Activated CD8-positive, alpha-beta memory T cell treated with anti-CD3 and anti-CD28 coated beads for 1 hour (primary cell): ENCODE data around the gene CEBPZ.

Source experiments
- DNase-seq, 2 donors: peaks; one replicate each; pipeline ENCODE4 v3.0.0-alpha.2; 2020; ENCODE audit warnings: low read depth in 1 of 2; ENCODE audit errors: extremely low read depth in 1 of 2

The CEBPZ gene

DNA sequence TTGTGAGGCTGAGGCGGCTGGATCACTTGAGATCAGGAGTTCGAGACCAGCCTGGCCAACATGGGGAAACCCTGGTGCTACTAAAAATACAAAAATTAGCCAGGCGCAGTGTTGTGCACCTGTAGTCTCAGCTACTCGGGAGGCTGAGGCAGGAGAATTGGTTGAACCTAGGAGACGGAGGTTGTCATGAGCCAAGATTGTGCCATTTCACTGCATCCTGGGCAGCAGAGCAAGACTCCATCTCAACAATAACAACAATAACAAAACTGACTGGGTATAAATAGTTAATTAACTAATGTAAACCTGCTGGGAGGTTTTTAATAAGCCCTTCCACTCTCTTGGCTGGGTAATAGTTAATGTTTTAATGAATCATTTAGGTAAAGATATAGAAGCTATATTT is 50.8 kb downstream of the CEBPZ start:
- no peak for DNase-seq

DNA sequence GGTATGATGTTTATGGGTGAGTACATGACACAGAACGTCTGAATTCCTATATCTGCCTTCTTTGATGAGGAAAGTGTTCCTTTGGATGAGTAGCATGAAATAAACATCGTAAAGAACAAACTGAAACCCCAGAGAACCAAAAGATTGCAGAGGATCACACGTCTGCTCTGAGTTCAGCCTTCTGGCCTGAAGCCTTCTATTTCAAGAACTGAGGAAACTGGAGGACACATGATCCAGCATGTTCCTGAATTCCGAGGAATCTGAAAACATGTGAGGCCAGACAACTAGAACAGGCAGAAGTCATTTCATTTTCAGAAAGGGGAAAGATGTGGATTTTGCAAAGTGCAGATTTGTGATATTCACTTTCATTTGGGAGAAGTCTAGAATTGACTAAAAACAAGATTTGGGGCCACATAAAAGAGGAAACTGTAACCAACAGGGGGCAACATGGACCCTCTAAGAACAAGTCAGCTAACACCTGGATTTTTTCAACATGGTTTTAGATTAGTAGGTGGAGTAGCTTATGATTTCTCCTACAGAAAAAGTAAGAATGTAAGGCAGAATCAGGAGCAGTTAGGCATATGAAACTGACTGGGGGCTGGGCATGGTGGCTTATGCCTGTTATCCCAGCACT is 51.3 kb downstream of the CEBPZ start:
- no peak for DNase-seq

DNA sequence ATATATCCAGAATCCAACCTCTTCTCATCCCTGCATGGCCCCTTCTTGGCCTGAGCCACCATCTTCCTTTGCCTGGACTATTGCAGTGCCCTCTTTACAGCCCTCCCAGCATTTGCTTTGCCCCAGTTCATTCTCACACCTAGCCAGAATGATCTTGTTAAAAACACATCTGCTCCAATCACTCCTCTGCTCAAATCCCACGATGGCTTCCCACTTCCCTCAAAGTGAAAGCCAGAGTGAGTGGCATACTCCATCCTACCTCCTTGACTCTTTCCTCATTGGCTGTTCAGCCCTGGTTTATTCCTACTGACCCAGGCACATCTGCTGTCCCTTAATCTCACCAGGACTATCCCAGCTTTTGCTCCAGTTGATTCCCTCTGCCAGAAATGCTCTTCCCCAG is 57.7 kb downstream of the CEBPZ start:
- no peak for DNase-seq

DNA sequence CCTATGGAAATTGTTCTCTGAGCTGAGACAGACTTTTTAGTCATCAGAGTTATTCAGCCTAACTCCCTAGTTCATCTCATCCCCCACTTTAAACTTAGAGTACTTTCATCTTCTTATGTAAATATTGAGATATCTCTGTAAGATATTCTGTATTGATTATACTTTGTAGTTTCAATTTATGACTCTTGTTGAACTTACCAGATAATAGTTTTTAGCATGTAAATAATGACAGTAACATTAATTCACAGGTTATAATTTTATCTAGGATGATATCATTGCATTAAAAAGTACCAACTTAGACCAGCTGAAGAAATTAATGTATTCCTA is 59.8 kb downstream of the CEBPZ start:
- DNase-seq: no peak

DNA sequence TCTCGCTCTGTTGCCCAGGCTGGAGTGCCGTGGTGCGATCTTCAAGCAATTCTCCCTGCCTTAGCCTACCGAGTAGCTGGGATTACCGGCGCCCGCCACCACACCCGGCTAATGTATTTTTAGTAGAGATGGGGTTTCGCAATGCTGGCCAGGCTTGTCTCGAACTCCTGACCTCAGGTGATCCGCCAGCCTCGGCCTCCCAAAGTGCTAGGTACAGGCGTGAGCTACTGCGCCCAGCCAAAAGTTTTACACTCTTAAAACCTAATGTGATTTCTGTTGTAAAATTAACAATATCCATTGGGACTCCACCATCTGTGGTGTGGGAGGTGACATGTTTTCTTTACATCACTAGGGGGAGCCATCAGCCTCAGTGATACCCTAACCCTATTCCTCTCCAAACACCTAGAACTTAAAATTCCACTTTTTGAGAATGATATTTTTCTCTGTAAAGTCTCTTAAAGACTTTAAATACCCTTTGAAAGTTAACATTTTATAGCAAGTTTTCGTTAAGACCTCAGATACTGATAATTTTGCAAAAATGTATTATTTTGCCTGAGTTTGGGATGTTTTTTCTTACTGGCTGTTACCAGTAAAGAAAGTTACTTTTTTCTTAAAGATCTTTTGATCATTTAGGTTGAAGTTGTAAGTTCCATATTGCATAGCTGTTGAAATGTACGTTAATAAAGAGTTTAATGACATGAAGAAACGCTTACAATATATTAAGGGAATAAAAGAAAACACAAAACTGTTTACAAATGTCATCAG is 63.0 kb downstream of the CEBPZ start:
- no peak for DNase-seq

DNA sequence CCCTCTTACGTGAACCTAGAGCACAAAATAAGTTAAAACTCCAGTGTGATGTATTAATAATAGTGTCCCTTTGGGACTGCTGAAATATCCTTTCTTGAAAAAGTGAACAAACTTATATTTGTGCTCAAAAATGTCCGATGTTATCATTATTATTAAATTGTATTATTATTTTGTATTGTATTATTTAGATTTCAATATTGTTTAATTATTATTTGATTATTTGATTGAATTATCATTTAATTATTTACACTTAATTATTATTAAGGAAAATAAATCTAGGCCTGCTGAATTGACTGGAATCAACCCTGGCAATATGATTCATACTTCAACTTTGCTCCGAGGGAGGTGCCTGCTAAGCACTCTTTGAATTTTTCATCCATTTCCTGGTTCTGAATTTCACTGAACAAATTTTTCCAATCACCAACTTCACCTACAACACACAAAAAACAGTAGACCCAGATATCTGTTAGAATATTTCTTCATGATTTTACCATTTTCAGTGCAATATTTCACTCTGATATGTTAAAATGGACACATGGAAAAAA is 63.7 kb downstream of the CEBPZ start:
- no peak for DNase-seq

DNA sequence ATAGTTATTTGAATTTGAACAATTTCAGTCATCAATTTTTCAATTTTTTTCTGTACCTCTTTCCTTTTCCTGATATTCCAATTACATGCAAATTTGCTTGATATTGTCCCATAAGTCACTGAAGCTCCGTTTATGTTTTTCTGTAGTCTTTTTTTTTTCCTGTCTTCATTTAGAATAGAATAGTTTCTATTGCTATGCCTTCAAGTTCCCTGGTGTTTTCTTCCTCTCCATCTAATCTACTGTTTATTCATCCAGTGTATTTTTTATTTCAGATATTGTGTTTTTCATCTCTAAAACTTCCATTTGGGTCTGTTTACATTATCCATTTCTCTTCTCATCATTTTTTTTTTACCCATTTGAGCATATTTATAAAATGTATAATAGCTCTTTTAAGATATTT is 66.6 kb downstream of the CEBPZ start:
- no peak for DNase-seq

DNA sequence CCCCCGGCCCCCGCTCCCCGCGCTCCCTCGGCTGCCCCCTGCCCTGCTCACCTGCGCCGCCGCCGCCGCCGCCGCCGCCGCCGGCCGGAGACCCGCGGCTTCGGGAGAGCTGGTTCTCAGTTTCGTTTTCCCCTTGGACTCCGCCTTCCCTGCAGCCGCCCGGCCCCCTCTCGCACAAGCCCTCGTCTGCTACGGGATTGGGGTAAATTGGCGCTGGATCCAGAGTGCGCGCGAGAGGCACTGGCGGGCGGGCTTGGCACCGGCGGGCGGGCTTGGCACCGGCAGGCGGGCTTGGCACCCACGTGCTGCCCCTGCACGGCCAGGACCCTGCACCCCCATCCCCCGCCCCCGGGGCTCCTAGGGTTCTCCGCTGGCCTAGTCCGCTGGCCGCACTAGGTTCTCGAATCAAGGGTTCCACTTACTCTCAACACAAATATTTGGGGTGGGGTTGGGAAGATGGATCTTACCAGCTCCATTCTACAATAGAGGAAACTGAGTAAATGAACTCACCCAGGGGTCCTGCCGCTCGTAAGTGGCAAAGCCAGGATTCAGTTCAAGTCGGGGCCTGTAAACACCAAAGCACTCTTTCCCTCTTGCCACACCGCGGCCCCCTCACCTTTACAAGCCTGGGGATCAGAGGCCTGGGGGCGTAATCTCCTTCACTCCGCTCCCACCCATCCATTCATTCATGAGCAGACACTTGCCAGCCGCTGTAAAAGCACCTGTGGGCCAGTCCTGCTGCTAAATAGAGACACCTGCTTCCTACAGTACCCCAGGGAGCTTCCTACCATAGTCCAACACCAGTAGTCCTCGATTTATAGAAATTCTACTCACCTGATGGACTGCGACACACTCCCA is 74.3 kb downstream of the CEBPZ start, which contains the start of gene EIF2AK2:
Gene EIF2AK2 (minus strand): TSS at position 124 of the 858 bp plus-strand sequence. CDS start 9,174 bp downstream, outside the sequence.
- peak; percentile 51 to 71 for DNase-seq

DNA sequence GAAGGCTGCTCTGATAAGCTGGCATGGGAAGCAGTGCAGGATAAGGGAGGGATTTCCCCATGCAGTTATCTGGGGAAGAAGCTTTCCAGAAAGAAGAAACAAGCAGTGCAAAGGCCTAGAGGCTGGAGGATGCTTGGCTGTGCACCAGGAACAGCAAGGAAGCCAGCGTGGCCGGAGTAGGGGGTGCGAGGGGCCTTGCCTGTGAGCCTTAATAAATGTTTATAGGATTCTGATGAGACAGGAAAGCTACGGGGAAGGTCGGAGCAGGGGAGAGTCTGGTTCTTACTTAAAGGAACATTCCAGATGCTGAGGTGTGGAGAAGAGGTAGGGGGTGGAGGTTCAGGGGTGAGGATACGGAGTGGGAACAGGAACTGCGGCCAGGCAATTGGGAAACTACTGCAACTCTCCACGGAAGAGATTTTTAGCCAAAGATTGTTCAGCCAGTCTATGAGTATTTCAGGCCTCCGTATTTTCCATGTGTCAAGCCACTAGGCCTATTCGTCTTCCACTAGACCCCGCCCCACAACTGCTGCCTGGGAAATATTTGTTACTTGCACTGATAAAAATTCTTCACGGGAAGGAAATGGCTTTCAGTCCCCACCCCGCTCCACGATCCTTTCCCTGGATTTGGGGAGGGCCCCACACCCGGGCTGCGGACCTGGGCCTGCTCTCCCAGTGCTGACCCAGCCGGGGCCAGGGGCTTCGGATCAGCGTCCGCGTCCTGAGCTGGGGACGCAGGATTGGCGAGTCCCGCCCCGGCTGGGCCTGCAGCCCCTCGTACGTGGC is 75.1 kb downstream of the CEBPZ start:
- DNase-seq: peak in 1 of 2 donors; percentile 19

DNA sequence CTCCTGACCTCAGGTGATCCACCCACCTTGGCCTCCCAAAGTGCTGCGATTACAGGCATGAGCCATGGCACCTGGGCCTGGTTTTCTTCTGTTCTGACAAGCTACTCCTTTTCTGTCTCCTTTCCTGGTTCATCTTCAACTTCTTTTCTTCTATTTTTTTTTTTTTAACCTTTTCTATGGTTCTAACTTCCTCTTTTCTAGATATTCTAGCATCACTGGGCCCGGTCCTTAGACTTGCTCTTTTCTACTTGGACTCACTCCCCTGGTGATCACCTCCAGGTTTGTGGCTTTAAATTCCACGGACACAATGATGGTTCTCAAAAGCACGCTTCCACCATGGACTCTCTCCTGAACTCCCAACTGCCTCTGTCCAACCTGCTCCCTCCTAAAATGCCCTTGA is 76.6 kb downstream of the CEBPZ start:
- DNase-seq: no peak

DNA sequence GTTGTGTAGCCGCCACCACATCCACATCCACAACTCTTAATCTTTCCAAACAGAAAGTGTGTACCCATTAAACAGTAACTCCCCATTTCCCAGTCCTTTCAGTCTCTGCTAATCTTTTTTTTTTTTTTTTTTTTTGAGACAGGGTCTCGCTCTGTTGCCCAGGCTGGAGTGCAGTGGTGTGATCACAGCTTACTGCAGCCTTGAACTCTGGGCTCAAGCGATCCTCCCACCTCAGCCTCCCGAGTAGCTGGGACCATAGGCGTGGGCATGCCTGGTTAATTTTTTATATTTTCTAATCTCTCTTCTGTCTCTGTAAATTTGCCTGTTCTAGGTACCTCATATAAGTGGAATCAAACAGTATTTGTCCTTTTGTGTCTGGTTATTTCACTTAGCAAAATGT is 78.2 kb downstream of the CEBPZ start:
- no peak for DNase-seq
